Amygdala (tissue), 56 donors: ENCODE data around the gene TCEAL5.
"Not testable (repeated sequence)": the region's sequence is repeated elsewhere in the genome, so short reads cannot be mapped to it uniquely, and the experiment has no call there.

Experiments used
- DNase-seq, 56 donors: peaks; one replicate each; lab custom pipeline; 2025; lab: John Stamatoyannopoulos, UW

TCEAL5 gene

GRCh38 chrX:103276581-103277002, at the start of gene TCEAL5:
TCEAL5 (minus strand) TSS chrX:103276750; CDS start chrX:103274563, 2,187 bp downstream.
- DNase-seq: peak in 50 of 56 donors; percentile 0 to 70 (median 17)

- no peak for DNase-seq
Measured at GRCh38 chrX:103311399-103311780, 34.8 kb upstream of the TCEAL5 start.

- peak; percentile 0 to 87 (median 58) for DNase-seq
Measured at GRCh38 chrX:103310555-103311398, 34.2 kb upstream of the TCEAL5 start, which contains the start of gene BEX2. BEX2 (minus strand) TSS chrX:103310990; CDS start chrX:103309976, 1,014 bp downstream.

- DNase-seq: peak in 9 of 56 donors; percentile 0 to 11 (median 3)
Measured at GRCh38 chrX:103309860-103310554, 33.5 kb upstream of the TCEAL5 start.

GRCh38 chrX:103305666-103306065, 29.1 kb upstream of the TCEAL5 start:
- DNase-seq: not testable (repeated sequence)

- no peak for DNase-seq
Measured at GRCh38 chrX:103304705-103305104, 28.2 kb upstream of the TCEAL5 start.

GRCh38 chrX:103293118-103293517, 16.6 kb upstream of the TCEAL5 start:
- no peak for DNase-seq

- no peak for DNase-seq
Measured at GRCh38 chrX:103279624-103280023, 3.1 kb upstream of the TCEAL5 start.

GRCh38 chrX:103275947-103276567, 493 bp downstream of the TCEAL5 start:
- peak in 14 of 56 donors; percentile 0 to 13 (median 1) for DNase-seq

- DNase-seq: no peak
Measured at GRCh38 chrX:103274284-103274683, 2.3 kb downstream of the TCEAL5 start.

- no peak for DNase-seq
Measured at GRCh38 chrX:103258275-103258674, 18.3 kb downstream of the TCEAL5 start.

GRCh38 chrX:103256651-103257050, 19.9 kb downstream of the TCEAL5 start:
- DNase-seq: no peak

GRCh38 chrX:103254921-103255493, 21.5 kb downstream of the TCEAL5 start, which contains the start of gene TCEAL8:
TCEAL8 (minus strand) TSS chrX:103255155; CDS start chrX:103253979, 1,176 bp downstream.
- DNase-seq: peak in 55 of 56 donors; percentile 1 to 92 (median 67)

- DNase-seq: peak in 49 of 56 donors; percentile 0 to 63 (median 30)
Measured at GRCh38 chrX:103254171-103254824, 22.3 kb downstream of the TCEAL5 start.

- no peak for DNase-seq
Measured at GRCh38 chrX:103253608-103254007, 22.9 kb downstream of the TCEAL5 start.

GRCh38 chrX:103250977-103251376, 25.6 kb downstream of the TCEAL5 start:
- DNase-seq: no peak

GRCh38 chrX:103249805-103250204, 26.7 kb downstream of the TCEAL5 start:
- DNase-seq: no peak

GRCh38 chrX:103248553-103248952, 28.0 kb downstream of the TCEAL5 start:
- DNase-seq: peak in 1 of 56 donors; percentile 0

- DNase-seq: no peak
Measured at GRCh38 chrX:103240155-103240554, 36.4 kb downstream of the TCEAL5 start.

- no peak for DNase-seq
Measured at GRCh38 chrX:103236296-103236695, 40.3 kb downstream of the TCEAL5 start.
